HL-60 (cell line): ENCODE measurements around the gene RPIA.

Source experiments
- DNase-seq, 2 experiments: peaks; one replicate each; pipeline ENCODE4 v3.0.0-alpha.2; 2010 to 2020; ENCODE audit warnings: low read depth in 1 of 2, low spot score in 1 of 2
- H3K27ac ChIP-seq: fragments of 250-450 bp; sonication (Bioruptor Pico); replicated peaks from 2 replicates; pipeline ENCODE4 v1.5.1; 2020; ENCODE audit warnings: mild to moderate bottlenecking, moderate library complexity
- H3K27me3 ChIP-seq: fragments of 250-450 bp; sonication (Bioruptor Pico); 2 replicates; pipeline ENCODE4 v1.5.1; 2021; ENCODE audit warnings: mild to moderate bottlenecking, moderate library complexity; ENCODE audit not compliant: insufficient read depth, poor library complexity, severe bottlenecking
- H3K4me3 ChIP-seq: replicated peaks from 2 replicates; pipeline ENCODE4 v1.5.1; 2011; ENCODE audit warnings: mild to moderate bottlenecking, control low read depth, low read length; ENCODE audit not compliant: insufficient read depth
- CTCF ChIP-seq: IDR thresholded peaks from one replicate; pipeline ENCODE4 v1.5.1; 2011; ENCODE audit warnings: low read length, control low read depth, inconsistent platforms; ENCODE audit not compliant: insufficient read depth
- GABPA ChIP-seq: IDR thresholded peaks from 2 replicates; pipeline ENCODE4 v1.6.1; 2012; ENCODE audit warnings: low read depth
- POLR2AphosphoS5 ChIP-seq: IDR thresholded peaks from 2 replicates; pipeline ENCODE4 v1.6.1; 2012; ENCODE audit warnings: low read depth
- SPI1 ChIP-seq: IDR thresholded peaks from 2 replicates; pipeline ENCODE4 v1.6.1; 2012; ENCODE audit warnings: low read depth, mild to moderate bottlenecking, borderline replicate concordance
- TF ChIP-seq, protein P1 (sequence below): IDR thresholded peaks from 2 replicates; pipeline ENCODE4 v1.6.1; 2012; ENCODE audit warnings: low read depth; ENCODE audit not compliant: insufficient replicate concordance

Gene RPIA

GRCh38 chr2:88711897-88712296, 20.4 kb downstream of the RPIA start:
- Histone ChIP-seq H3K27me3 (no peaks in the 10 kb centered on the region), H3K27ac (no peak overlapping the region), H3K4me3 (no peak overlapping the region)
- DNase-seq = no peak
- TF ChIP-seq SPI1 (no peak), GABPA (no peak), CTCF (no peak), POLR2AphosphoS5 (no peak)
- TF ChIP-seq, protein P1, sequence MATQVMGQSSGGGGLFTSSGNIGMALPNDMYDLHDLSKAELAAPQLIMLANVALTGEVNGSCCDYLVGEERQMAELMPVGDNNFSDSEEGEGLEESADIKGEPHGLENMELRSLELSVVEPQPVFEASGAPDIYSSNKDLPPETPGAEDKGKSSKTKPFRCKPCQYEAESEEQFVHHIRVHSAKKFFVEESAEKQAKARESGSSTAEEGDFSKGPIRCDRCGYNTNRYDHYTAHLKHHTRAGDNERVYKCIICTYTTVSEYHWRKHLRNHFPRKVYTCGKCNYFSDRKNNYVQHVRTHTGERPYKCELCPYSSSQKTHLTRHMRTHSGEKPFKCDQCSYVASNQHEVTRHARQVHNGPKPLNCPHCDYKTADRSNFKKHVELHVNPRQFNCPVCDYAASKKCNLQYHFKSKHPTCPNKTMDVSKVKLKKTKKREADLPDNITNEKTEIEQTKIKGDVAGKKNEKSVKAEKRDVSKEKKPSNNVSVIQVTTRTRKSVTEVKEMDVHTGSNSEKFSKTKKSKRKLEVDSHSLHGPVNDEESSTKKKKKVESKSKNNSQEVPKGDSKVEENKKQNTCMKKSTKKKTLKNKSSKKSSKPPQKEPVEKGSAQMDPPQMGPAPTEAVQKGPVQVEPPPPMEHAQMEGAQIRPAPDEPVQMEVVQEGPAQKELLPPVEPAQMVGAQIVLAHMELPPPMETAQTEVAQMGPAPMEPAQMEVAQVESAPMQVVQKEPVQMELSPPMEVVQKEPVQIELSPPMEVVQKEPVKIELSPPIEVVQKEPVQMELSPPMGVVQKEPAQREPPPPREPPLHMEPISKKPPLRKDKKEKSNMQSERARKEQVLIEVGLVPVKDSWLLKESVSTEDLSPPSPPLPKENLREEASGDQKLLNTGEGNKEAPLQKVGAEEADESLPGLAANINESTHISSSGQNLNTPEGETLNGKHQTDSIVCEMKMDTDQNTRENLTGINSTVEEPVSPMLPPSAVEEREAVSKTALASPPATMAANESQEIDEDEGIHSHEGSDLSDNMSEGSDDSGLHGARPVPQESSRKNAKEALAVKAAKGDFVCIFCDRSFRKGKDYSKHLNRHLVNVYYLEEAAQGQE = no peak

DNA sequence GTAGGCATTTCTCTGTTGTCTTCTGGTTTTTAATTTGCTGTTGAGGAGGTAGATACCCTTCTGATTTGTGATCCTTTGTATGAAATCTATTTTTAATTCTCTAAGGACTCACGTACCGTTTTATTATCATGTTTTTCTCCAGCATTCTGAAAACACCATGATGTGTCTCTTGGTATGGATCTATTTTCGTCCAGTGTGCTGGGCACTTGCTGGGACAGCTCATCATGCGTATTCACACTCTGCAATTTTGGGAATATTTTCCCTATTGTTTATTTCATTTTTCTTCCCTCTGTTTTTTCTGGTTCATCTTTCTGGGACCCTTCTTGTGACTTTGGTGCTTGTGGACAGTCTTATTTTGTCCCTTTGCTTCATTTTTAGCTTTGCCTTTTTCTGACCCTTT, 21.9 kb downstream of the RPIA start:
- no peak overlapping the region for H3K4me3 ChIP-seq
- no peak overlapping the region for H3K27ac ChIP-seq
- TF ChIP-seq SPI1 = no peak
- no peak for TF ChIP-seq CTCF
- TF ChIP-seq GABPA = no peak
- TF ChIP-seq, protein P1 = no peak
- TF ChIP-seq POLR2AphosphoS5 = no peak
- DNase-seq = no peak
- H3K27me3 ChIP-seq = no peaks in the 10 kb centered on the region

- no peak for TF ChIP-seq POLR2AphosphoS5
- no peak overlapping the region for H3K4me3 ChIP-seq
These were observed 23.2 kb downstream of the RPIA start for GRCh38 chr2:88714667-88715066.

GRCh38 chr2:88720399-88720798, 28.9 kb downstream of the RPIA start:
- no peak overlapping the region for H3K27ac ChIP-seq
- H3K27me3 ChIP-seq = no peaks in the 10 kb centered on the region
- no peak overlapping the region for H3K4me3 ChIP-seq
- TF ChIP-seq, protein P1 = no peak
- TF ChIP-seq POLR2AphosphoS5 = no peak
- no peak for TF ChIP-seq SPI1
- no peak for TF ChIP-seq GABPA
- TF ChIP-seq CTCF = no peak
- no peak for DNase-seq

More at GRCh38 chr2:88714667-88715066, 23.2 kb downstream of the RPIA start:
- H3K27me3 ChIP-seq = no peaks in the 10 kb centered on the region
- no peak overlapping the region for H3K27ac ChIP-seq
- DNase-seq = no peak
